HepG2 (cell line): ENCODE data around the gene ATP1A2.

Experiments used
- BHLHE40 ChIP-seq: IDR thresholded peaks from 2 replicates; pipeline ENCODE4 v1.6.1; 2011; ENCODE audit warnings: low read length, improper control_type of control experiment
- CTCF ChIP-seq: sonication (generic); formaldehyde crosslinking; IDR thresholded peaks from 2 replicates; pipeline ENCODE4 v1.5.0; 2020; ENCODE audit warnings: mild to moderate bottlenecking, missing genetic modification reagents, moderate library complexity
- EHMT2 ChIP-seq: fragments of 200-600 bp; sonication (generic); IDR thresholded peaks from 2 replicates; pipeline ENCODE4 v1.7.0; 2017; ENCODE audit warnings: antibody characterized with exemption, low read depth, low read length, borderline replicate concordance
- EZH2 ChIP-seq: conservative IDR thresholded peaks from 2 replicates; pipeline ENCODE4 v1.6.1; 2012; ENCODE audit warnings: mild to moderate bottlenecking, low read depth, low read length, moderate library complexity
- HNF4A ChIP-seq: sonication (generic); formaldehyde crosslinking; IDR thresholded peaks from 2 replicates; pipeline ENCODE4 v1.4.0; 2020; ENCODE audit warnings: missing genetic modification reagents
- JUND ChIP-seq: sonication (generic); formaldehyde crosslinking; IDR thresholded peaks from 2 replicates; pipeline ENCODE4 v1.8.0; 2022; ENCODE audit warnings: mild to moderate bottlenecking, missing genetic modification reagents
- MAX ChIP-seq: IDR thresholded peaks from 2 replicates; pipeline ENCODE4 v1.6.1; 2012; ENCODE audit warnings: inconsistent platforms
- MTA1 ChIP-seq: sonication (generic); formaldehyde crosslinking; IDR thresholded peaks from 2 replicates; pipeline ENCODE4 v1.4.0; 2020; ENCODE audit warnings: missing genetic modification reagents, mild to moderate bottlenecking, borderline replicate concordance
- SIN3A ChIP-seq: IDR thresholded peaks from 2 replicates; pipeline ENCODE4 v1.6.1; 2011; ENCODE audit warnings: low read depth, mild to moderate bottlenecking, control low read depth, low read length, borderline replicate concordance
- SP1 ChIP-seq, 2 experiments: fragments of 450-650 bp in 1 of 2; sonication (generic) in 1 of 2; formaldehyde crosslinking in 1 of 2; IDR thresholded peaks; 2 replicates each; pipeline versions ENCODE4 v1.4.0 to v1.6.1; 2016 to 2020; ENCODE audit warnings: missing genetic modification reagents in 1 of 2
- TOE1 ChIP-seq: sonication (generic); formaldehyde crosslinking; IDR thresholded peaks from 2 replicates; pipeline ENCODE4 v1.4.0; 2020; ENCODE audit warnings: mild to moderate bottlenecking, missing genetic modification reagents
- ZFX ChIP-seq: sonication (generic); formaldehyde crosslinking; IDR thresholded peaks from 2 replicates; pipeline ENCODE4 v1.4.0; 2020; ENCODE audit warnings: mild to moderate bottlenecking, low read depth, missing genetic modification reagents, moderate library complexity
- ZNF234 ChIP-seq: sonication (generic); formaldehyde crosslinking; conservative IDR thresholded peaks from 2 replicates; pipeline ENCODE4 v1.5.1; 2020; ENCODE audit warnings: mild to moderate bottlenecking, missing genetic modification reagents
- ZSCAN9 ChIP-seq: IDR thresholded peaks from 2 replicates; pipeline ENCODE4 v1.6.1; 2016; ENCODE audit warnings: borderline replicate concordance

GRCh38 chr1:160101717-160102522 lies 13.6 kb upstream of the ATP1A2 start:
- TF ChIP-seq CTCF (CRISPR knock-in tag): no peak
- TF ChIP-seq MAX: no peak
- no peak for TF ChIP-seq MTA1
- TF ChIP-seq ZFX (CRISPR knock-in tag): no peak
- TF ChIP-seq ZNF234 (CRISPR knock-in tag): no peak
- TF ChIP-seq HNF4A: no peak
- TF ChIP-seq SIN3A: no peak
- TF ChIP-seq ZSCAN9 (CRISPR knock-in tag): no peak
- no peak for TF ChIP-seq TOE1 (CRISPR knock-in tag)
- no peak for TF ChIP-seq SP1 (IDR thresholded peaks at IDR 0.05)
- no peak for TF ChIP-seq SP1 (CRISPR knock-in tag; IDR thresholded peaks at IDR 0.05)
- no peak for TF ChIP-seq EZH2
- no peak for TF ChIP-seq BHLHE40
- no peak for TF ChIP-seq JUND (CRISPR knock-in tag)
- TF ChIP-seq EHMT2: no peak
